PFSK-1 (cell line): ENCODE data around the gene FRMD4A.

Experiments
- POLR2AphosphoS5 ChIP-seq: IDR thresholded peaks from 2 replicates; pipeline ENCODE4 v1.6.1; 2012; ENCODE audit warnings: low read depth, mild to moderate bottlenecking, control low read depth, low read length, moderate library complexity
- TAF1 ChIP-seq: IDR thresholded peaks from 2 replicates; pipeline ENCODE4 v1.6.1; 2012; ENCODE audit warnings: low read length, control low read depth, borderline replicate concordance; ENCODE audit not compliant: insufficient read depth

- TF ChIP-seq TAF1, result no peak
- TF ChIP-seq POLR2AphosphoS5, result no peak
These were observed 619.4 kb downstream of the FRMD4A start for GRCh38 chr10:13711291-13711690.
